HG03095 (cell line): Measurements from ENCODE around the gene NOL6.
"Not testable (repeated sequence)": the region's sequence is repeated elsewhere in the genome, so short reads cannot be mapped to it uniquely, and the experiment has no call there.

Source experiments
- ATAC-seq: cut with Tn5 transposase; IDR thresholded peaks from one replicate; pipeline ENCODE4 v1.9.1; 2021; ENCODE audit warnings: moderate library complexity; ENCODE audit not compliant: unreplicated experiment

Gene NOL6

GRCh38 chr9:33472171-33472880, 1.4 kb downstream of the NOL6 start:
- no peak for ATAC-seq

GRCh38 chr9:33471361-33471760, 2.4 kb downstream of the NOL6 start:
- no peak for ATAC-seq

- ATAC-seq, result no peak
Observed at GRCh38 chr9:33469891-33470290, 3.8 kb downstream of the NOL6 start.

DNA sequence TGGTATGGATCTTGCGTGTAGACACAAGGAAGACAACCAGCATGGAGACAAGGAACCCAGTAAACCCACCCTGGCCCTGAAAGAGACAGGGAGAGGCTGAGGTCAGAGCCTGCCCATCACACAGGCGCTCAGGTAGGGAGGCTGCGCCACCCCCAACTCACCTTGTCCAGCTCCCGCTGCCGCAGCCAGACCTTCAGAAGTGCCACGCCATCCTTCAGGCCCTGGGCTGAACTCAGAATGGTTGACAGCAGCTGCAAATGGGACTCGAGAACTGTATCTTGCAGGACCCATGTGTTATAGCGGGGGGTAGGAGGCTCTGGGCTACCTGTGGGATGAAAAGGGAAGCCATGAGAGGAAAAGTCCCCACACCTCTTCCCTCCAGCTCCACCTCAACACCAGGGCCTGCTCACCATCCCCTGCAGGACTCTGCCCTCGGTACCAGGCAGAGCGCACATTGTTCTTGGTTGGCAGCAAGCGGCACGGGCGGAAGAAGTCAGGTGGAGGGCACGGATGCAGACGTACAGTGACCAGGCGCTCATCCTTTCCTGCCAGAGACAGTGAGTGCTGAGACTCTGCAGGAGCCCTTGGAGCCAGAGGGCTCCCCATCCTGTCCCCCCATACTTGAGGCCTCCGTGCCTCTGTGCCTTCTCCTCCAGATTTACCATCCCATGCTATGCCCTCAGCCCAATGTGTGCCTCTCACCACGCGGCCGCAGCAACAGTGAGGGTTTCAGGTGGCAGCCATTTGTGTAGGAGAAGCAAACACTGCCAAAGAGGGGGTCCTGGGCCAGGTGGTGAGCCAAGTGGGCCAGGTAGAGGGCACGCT, 4.7 kb downstream of the NOL6 start:
- ATAC-seq, result no peak

DNA sequence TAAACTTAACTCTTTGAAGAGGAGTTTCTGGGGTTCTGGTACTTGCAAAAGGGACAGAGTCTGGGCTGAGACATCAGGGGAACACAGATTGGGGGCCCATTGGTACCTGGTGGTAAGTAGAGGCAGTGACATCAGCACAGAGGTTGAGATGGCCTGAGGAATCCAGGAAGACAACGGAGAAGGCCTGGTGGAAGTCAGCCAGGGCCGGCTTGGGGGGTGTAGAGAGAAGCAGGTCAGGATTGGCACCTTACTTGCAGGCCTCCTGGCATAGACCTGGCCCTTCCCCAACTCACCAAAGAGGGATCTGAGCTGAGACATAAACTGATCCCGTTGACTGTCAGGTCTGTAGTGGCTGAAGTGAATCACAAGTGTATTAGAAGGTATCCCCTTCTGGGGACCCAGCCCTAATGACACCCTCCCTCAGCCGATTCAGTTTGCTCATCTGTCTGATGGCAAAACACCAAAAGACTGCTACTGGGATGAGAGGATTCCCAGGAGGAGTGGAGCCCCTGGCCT, 5.5 kb downstream of the NOL6 start:
- ATAC-seq, result no peak

GRCh38 chr9:33467526-33467925, 6.2 kb downstream of the NOL6 start:
- no peak for ATAC-seq

DNA sequence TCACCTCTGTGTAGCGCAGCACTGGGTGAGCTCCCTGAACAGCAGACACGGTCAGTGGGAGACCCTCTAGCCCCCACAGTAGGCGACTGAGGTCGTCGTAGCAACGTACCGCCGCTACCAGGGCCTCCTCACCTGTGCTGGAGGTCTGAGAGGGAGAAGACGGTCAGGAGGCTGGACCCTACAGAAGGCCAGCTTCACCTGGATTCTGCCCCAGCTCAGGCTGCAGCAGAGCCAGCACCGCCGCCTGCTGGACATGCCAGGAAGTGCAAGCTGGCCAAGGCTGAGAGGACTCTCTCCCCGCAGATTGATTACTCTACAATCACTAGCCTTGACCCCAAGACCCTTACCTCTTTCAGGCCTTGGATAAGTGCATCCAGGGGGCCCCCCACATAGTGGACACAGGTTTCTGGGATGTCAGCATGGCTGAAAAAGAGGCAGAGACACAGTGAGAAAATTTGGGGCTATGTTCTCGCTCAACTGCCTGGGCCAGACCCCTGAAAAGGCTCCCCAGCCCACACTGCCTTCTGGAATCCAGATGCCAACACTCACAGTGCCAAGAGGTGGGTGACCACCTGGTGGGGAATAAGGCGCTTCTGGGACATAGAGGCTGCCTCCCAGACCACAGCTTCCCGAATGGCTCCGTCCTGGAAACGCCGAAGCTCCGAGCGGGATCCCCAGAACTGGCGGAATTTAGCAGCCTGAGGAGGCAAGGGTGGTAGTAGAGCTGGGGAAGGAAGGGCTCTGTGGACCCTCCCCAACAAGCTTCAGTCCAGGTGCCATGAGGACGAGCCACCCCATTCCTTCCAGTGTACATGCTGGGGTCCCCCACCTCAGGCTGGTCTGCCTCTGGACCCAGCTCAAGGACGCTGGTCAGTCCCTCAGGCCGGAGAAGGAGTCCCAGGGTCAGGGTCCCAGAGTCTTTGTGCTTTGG, 6.9 kb downstream of the NOL6 start:
- ATAC-seq, result peak; percentile 56

GRCh38 chr9:33465596-33466564, 7.8 kb downstream of the NOL6 start:
- ATAC-seq, result no peak

GRCh38 chr9:33465096-33465495, 8.6 kb downstream of the NOL6 start:
- ATAC-seq, result no peak

GRCh38 chr9:33464045-33464636, 9.6 kb downstream of the NOL6 start:
- ATAC-seq, result no peak

DNA sequence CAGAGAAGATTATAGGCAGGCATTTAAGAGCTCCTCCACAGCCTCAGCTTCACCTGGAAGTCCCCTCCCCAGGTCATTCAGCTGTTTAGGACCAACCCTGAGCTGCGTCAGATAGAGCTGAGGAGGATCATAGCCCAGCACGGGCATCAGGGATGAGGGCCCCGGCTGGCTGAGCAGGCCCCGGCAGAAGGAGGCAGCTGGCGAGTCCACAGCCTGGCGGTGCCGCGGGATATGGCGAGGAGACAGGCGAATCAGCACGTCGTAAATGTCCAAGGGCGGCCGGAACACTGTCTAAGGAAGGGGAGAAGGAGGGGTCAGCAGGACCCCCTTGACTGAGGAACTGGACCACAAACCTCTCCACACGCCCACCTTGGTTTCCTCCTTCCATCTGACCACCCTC, 10.6 kb downstream of the NOL6 start:
- no peak for ATAC-seq

GRCh38 chr9:33461492-33461891, 12.2 kb downstream of the NOL6 start:
- ATAC-seq, result no peak

DNA sequence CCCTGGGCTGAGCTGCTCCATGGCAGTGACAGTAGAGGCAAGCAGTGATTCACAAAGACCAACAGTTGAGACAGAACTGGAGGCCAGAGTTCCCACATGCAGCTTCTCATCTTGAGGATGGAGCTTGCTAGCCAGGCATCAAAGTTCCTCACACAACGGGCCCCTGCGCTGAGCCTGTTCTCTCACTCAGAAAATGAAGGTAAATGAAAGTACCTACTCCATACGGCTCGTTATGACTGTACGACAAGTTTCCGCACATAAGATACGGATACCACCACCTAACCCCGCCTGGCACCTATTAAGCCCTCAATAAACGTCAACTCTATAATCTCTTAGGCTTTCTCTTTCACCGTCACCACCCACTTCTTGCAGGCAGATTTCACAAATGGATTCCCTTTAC, 12.9 kb downstream of the NOL6 start:
- no peak for ATAC-seq

- ATAC-seq, result no peak
Observed at GRCh38 chr9:33459115-33459514, 14.6 kb downstream of the NOL6 start.

DNA sequence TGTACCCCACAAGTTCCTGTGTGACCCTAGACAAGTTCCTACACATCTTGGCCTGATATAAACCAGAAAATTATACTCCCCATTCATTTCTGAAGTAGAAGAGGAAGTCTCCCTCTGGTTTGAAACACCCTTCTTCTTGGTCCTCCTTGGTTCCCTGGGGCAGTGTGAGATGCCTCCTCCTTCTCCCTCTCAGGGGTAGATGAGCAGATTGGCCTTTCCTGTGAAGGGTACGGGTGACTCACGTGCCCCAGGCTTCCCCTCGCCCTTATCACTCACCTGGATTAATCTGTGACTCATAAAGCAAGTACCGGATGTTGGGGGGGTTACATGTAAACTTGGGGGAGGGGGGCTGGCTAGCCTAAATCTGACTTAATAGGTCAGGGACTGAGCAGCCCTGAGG, 15.3 kb downstream of the NOL6 start:
- ATAC-seq, result no peak

GRCh38 chr9:33455945-33456344, 17.8 kb downstream of the NOL6 start:
- ATAC-seq, result no peak

DNA sequence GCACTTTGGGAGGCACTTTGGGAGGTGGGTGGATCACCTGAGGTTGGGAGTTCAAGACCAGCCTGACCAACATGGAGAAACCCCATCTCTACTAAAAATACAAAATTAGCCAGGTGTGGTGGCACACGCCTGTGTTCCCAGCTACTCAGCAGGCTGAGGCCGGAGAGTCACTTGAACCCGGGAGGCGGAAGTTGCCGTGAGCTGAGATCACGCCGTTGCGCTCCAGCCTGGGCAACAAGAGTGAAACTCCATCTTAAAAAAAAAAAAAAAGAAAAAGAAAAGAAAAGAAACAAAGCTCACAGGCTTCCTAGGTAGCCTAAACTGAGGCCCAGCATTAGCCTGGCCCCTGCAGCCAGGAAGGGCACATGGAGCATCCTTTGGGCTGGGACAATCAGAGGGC, 18.3 kb downstream of the NOL6 start:
- not testable (repeated sequence) for ATAC-seq

DNA sequence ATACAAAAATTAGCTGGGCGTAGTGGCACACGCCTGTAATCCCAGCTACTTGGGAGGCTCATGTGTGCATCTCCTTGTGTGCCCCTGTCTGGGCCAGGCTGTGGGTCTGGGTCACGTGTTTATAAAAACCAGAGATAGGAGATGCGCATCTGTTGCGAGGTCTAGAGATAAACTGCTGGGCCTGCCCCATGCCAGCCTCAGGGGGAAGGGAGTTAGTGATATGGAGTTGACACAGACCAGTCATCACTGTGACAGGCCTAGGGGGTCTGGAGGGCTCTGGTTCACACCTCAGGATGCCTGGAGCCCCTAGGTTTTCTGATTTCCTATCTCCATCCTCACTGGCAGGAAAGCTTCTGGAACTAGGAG, 19.1 kb downstream of the NOL6 start:
- not testable (repeated sequence) for ATAC-seq

DNA sequence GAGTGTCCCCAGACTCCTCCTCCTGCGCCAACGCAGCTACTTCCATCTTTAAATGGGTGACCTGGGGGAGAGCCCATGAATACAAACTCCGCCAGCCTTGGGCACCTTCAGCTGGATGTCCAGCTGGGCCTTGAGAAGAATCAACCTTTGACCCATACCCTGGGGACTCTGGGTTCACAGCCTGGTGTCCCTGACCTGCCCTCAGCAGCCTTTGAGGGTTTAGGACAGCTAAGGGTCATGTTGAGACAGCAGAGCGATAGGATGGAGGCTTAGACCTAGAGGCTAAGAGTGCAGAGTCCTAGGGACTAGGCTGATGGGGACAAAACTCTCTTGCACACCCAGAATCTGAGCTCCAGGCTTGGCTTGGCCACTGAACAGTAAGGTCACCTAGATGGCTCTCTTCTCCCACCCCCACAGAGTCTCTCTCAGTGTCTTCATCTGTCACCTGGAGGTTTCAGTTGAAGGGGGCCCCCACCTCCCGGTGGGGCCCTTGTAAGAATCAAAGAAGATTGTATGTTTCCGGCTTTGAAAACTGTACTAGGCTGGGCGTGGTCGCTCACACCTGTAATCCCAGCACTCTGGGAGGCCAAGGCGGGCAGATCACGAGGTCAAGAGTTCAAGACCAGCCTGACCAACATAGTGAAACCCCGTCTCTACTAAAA, 19.6 kb downstream of the NOL6 start:
- peak; percentile 60 for ATAC-seq
